GM12891 (cell line): ENCODE measurements around the gene GOLT1A.

Experiments
- POLR2A ChIP-seq: IDR thresholded peaks from 2 replicates; pipeline ENCODE4 v1.6.1; 2011; ENCODE audit warnings: low read depth, low read length, control low read depth
- POLR2AphosphoS5 ChIP-seq: IDR thresholded peaks from 2 replicates; pipeline ENCODE4 v1.6.1; 2011; ENCODE audit warnings: low read depth, low read length, control low read depth
- SPI1 ChIP-seq: IDR thresholded peaks from 2 replicates; pipeline ENCODE4 v1.6.1; 2011; ENCODE audit warnings: low read depth, low read length, control low read depth
- TAF1 ChIP-seq: IDR thresholded peaks from 2 replicates; pipeline ENCODE4 v1.6.1; 2011; ENCODE audit warnings: low read depth, low read length, control low read depth

DNA sequence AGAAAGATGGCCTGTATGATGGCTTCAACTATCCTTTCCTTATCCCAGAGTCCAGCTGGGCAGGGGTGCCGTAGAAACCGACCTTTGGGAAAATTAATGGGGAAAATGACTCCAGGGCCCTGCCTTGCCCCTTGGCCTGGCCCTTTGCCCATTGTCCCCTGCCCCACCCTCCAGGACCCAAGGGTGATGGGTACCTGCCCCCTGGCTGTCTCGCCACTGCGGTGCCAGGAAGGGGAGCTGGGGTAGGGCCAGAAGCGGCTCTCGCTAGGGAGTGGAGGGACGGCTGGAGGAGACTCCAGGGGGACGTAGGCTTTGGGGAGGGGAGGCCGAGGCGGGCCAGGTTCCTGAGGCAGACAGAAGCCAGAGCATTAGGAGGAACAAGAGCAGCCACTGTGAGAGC lies 29.1 kb upstream of the GOLT1A start:
- TF ChIP-seq TAF1: no peak
- no peak for TF ChIP-seq POLR2A
- TF ChIP-seq POLR2AphosphoS5: no peak
- TF ChIP-seq SPI1: no peak
